Nephron progenitor cell (in vitro differentiated cells): ENCODE results near the gene GOSR2.

ENCODE experiments used
- DNase-seq: peaks from one replicate; pipeline ENCODE4 v3.0.0; 2021
- H3K27ac Mint-ChIP-seq: 2 replicates; pipeline ENCODE4 v1.8.0; 2021; ENCODE audit warnings: mild to moderate bottlenecking, moderate library complexity, mixed read lengths
- H3K27me3 Mint-ChIP-seq: 2 replicates; pipeline ENCODE4 v1.8.0; 2021; ENCODE audit warnings: mild to moderate bottlenecking, low read depth, mixed read lengths; ENCODE audit not compliant: poor library complexity
- H3K36me3 Mint-ChIP-seq: 2 replicates; pipeline ENCODE4 v1.8.0; 2021; ENCODE audit warnings: low read depth, mixed read lengths
- H3K4me1 Mint-ChIP-seq: 2 replicates; pipeline ENCODE4 v1.8.0; 2021; ENCODE audit warnings: mixed read lengths
- H3K4me3 Mint-ChIP-seq: 2 replicates; pipeline ENCODE4 v1.8.0; 2021; ENCODE audit warnings: mild to moderate bottlenecking, moderate library complexity, mixed read lengths
- H3K9me3 Mint-ChIP-seq: 2 replicates; pipeline ENCODE4 v1.8.0; 2021; ENCODE audit warnings: mild to moderate bottlenecking, moderate library complexity, mixed read lengths
- TF ChIP-seq, protein P1 (sequence below): fragments of 200-600 bp; sonication (generic); IDR thresholded peaks from 2 replicates; pipeline ENCODE4 v1.5.0; 2021; ENCODE audit warnings: antibody characterized with exemption

GOSR2 gene

DNA sequence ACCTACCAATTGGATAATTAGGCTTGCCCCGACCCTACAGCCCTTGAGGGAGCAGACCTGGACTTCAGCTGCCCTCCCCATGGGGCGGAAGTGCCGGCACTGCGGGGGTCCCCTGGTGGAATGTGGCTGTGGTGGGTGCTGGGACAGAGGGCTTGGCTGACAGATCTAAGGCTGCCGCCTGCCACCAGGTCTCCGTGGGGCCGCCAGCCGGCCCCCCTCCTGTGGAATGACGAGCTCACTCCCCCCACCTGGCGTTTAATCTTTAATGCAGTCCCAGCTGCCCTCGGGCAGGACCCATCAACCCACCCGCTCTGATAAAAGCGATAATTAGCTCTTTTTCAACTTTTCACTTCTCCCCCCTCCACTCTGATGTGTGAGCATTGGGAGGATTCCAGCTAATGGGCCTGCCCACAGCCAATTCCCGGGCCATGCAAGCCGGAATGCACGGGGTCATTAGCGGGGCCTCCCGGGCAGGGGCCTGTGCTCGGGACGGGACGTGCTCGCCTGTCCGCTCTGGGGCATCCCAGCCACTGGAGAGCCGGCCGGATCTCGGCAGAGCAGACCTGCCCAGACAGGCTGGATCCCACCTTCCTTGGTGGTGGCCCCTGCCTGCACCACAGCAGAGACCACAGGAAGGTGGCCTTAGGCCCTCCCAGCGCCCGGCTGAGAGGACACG is 28.3 kb upstream of the GOSR2 start:
- TF ChIP-seq, protein P1, sequence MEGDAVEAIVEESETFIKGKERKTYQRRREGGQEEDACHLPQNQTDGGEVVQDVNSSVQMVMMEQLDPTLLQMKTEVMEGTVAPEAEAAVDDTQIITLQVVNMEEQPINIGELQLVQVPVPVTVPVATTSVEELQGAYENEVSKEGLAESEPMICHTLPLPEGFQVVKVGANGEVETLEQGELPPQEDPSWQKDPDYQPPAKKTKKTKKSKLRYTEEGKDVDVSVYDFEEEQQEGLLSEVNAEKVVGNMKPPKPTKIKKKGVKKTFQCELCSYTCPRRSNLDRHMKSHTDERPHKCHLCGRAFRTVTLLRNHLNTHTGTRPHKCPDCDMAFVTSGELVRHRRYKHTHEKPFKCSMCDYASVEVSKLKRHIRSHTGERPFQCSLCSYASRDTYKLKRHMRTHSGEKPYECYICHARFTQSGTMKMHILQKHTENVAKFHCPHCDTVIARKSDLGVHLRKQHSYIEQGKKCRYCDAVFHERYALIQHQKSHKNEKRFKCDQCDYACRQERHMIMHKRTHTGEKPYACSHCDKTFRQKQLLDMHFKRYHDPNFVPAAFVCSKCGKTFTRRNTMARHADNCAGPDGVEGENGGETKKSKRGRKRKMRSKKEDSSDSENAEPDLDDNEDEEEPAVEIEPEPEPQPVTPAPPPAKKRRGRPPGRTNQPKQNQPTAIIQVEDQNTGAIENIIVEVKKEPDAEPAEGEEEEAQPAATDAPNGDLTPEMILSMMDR: no peak
- Mint-ChIP-seq H3K27me3 (peaks cover 20% of the 10 kb centered on the region), H3K9me3 (peaks cover 7% of the 10 kb centered on the region), H3K4me3 (no peak overlapping the region), H3K27ac (no peak overlapping the region), H3K36me3 (no peaks in the 10 kb centered on the region), H3K4me1 (peaks cover 7% of the 10 kb centered on the region)
- peak; percentile 38 for DNase-seq

DNA sequence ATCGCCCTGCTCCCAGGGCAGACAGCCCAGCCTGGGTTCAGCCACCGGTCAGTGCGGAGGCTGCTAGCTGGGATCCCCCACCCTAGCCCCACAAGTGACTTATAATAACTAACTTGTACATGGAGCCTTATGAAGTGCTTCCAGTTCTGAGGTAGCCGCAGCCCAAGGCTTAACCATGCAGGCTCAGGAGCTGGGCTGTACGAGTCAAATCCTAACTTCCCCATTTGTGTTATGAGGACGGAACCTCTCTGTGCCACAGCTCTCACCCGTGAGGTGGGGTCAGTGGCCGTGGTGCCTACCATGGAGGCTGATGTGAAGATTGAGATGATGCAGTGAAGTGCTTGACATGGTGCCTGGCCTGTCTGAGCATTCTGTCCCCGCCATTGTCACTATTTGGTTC is 27.8 kb upstream of the GOSR2 start:
- no peak for DNase-seq
- H3K9me3 Mint-ChIP-seq: peaks cover 7% of the 10 kb centered on the region
- no peak overlapping the region for H3K27ac Mint-ChIP-seq
- H3K4me1 Mint-ChIP-seq: peaks cover 2% of the 10 kb centered on the region
- H3K36me3 Mint-ChIP-seq: no peaks in the 10 kb centered on the region
- TF ChIP-seq, protein P1: no peak
- H3K4me3 Mint-ChIP-seq: no peak overlapping the region
- peaks cover 19% of the 10 kb centered on the region for H3K27me3 Mint-ChIP-seq

DNA sequence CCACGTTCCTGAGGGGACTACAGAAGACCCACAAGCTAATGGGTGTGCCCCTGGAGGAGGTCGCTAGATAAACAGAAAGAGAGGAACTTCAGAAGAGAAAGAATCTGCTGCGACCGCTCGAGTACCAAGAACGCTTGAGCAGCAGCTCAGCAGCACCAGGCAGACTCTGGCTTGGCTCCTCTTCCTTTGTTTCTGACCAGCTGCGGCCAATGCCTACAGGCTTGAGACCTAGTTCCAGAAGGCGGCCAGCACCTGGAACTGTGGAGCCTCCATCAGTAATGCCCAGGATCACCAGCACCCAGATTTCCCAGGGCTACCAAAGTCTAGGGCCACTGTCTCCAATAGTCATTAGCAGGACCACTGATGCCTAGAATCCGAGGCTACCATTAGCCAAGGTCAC is 26.0 kb upstream of the GOSR2 start:
- no peak overlapping the region for H3K4me3 Mint-ChIP-seq
- DNase-seq: no peak
- H3K4me1 Mint-ChIP-seq: peaks cover under 1% of the 10 kb centered on the region

DNA sequence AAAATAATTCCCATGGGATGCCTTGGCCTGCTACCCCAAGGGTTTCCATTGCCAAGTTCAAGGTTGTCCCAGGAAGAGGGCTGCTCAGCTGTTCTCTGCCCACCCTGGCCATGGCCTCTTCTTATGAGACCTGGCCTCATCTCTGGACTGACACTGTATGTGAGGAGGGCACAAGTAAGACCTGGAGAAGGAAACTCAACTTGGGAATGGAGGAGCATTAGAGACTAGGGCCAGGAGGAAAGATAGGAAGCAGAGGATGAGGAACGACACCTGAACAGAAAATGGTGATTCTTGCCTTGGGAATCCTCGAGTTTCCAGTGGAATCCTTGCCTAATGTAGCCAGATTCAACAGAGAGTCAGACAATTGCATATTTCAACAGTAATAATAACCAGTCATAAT is 24.6 kb upstream of the GOSR2 start:
- DNase-seq: no peak
- peaks cover 34% of the 10 kb centered on the region for H3K27me3 Mint-ChIP-seq
- no peak overlapping the region for H3K27ac Mint-ChIP-seq
- TF ChIP-seq, protein P1: no peak
- no peak overlapping the region for H3K4me3 Mint-ChIP-seq
- H3K9me3 Mint-ChIP-seq: peaks cover 7% of the 10 kb centered on the region
- no peaks in the 10 kb centered on the region for H3K36me3 Mint-ChIP-seq
- H3K4me1 Mint-ChIP-seq: peaks cover 5% of the 10 kb centered on the region

More for the DNA sequence above, 26.0 kb upstream of the GOSR2 start:
- TF ChIP-seq, protein P1: no peak
- Mint-ChIP-seq H3K9me3 (peaks cover 7% of the 10 kb centered on the region), H3K27me3 (peaks cover 27% of the 10 kb centered on the region), H3K27ac (no peak overlapping the region), H3K36me3 (no peaks in the 10 kb centered on the region)

DNA sequence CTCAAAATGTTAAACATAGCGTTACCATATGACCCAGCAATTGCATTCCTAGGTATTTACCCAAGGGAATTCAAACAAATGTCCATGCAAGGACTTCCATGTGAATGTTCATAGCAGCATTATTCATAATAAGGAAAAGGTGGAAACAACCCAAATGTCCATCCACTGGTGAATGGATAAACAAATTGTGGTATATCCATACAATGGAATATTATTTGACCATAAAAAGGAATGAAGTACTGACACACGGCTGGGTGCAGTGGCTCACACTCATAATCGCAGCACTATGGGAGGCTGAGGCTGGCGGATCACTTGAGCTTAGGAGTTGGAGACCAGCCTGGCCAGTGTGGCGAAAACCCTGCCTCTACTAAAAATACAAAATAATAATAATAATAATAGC is 24.1 kb upstream of the GOSR2 start:
- Mint-ChIP-seq H3K36me3 (no peaks in the 10 kb centered on the region), H3K27ac (no peak overlapping the region), H3K27me3 (peaks cover 34% of the 10 kb centered on the region), H3K9me3 (peaks cover 7% of the 10 kb centered on the region), H3K4me3 (no peak overlapping the region), H3K4me1 (peaks cover 5% of the 10 kb centered on the region)
- TF ChIP-seq, protein P1: no peak
- no peak for DNase-seq

DNA sequence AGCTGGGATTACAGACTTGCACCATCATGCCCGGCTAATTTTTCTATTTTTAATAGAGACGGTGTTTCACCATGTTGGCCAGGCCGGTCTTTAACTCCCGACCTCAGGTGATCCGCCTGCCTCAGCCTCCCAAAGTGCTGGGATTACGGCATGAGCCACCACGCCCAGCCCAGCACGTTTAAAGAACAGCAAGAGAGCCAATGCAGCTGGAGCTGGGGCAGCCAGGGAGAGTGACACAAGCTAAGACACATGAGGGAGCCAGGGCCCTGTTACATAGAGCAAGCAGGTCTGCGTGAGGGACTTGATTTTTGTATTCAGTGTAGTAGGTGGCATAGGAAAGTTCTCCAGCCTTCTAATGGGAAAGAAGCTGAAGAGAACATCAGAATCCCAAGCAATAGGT is 21.7 kb upstream of the GOSR2 start:
- Mint-ChIP-seq H3K4me3 (no peak overlapping the region), H3K27ac (no peak overlapping the region), H3K9me3 (peaks cover 7% of the 10 kb centered on the region), H3K27me3 (peaks cover 31% of the 10 kb centered on the region), H3K36me3 (no peaks in the 10 kb centered on the region), H3K4me1 (peaks cover 15% of the 10 kb centered on the region)
- TF ChIP-seq, protein P1: no peak
- no peak for DNase-seq
